ENCODE data around the gene PDK1. TPM values are rescaled to one million over a fixed set of nuclear protein-coding genes. Genes with fewer than 3 reads are reported as not detected.

Gene PDK1
- total RNA-seq, 1 experiment from 2014 or later: 74.7 TPM

GRCh38 chr2:172539767-172540166 lies 16.1 kb upstream of the PDK1 start:
- no peak overlapping the region for H3K4ac ChIP-seq (ENCODE audit: low read depth, low read length)
- no peak overlapping the region for H2BK12ac ChIP-seq (ENCODE audit: insufficient read length, low read depth, low read length)
- peaks cover 13% of the 10 kb centered on the region in 2 experiments for H3K4me1 Mint-ChIP-seq
- H3K4me3 Mint-ChIP-seq: no peak overlapping the region
- H2BK15ac ChIP-seq (ENCODE audit: low read depth, low read length): no peak overlapping the region
- H2AFZ ChIP-seq (ENCODE audit: low read length): no peak overlapping the region
- H3T11ph ChIP-seq (ENCODE audit: low read length): no peak overlapping the region
- peaks cover 4% of the 10 kb centered on the region for H3K27me3 Mint-ChIP-seq (ENCODE audit: low read depth)
- H3K27ac ChIP-seq (ENCODE audit: insufficient read length, low read depth, low read length): no peak overlapping the region
- no peak overlapping the region for H4K91ac ChIP-seq (ENCODE audit: insufficient read length, low read depth, low read length)
- no peak for DNase-seq
- H3K23me2 ChIP-seq (ENCODE audit: insufficient read length, low read depth, low read length, poor library complexity, severe bottlenecking): no peaks in the 10 kb centered on the region
- H3K9me3 ChIP-seq (ENCODE audit: control insufficient read depth, low read depth, low read length): peaks cover 25% of the 10 kb centered on the region
- WGBS (ENCODE audit: extremely low coverage, insufficient read length, low lambda C conversion rate): no CpG with 5 or more reads among the region's 4 CpGs
- TF ChIP-seq CTCF (conservative IDR thresholded peaks at IDR 0.05): no peak
- no peaks in the 10 kb centered on the region for H3K79me1 ChIP-seq (ENCODE audit: insufficient read depth, low read depth, low read length, poor library complexity, severe bottlenecking)
- no peak overlapping the region for H3K14ac ChIP-seq (ENCODE audit: insufficient read depth, low read length)
- H2AK5ac ChIP-seq (ENCODE audit: insufficient read length, low read length): no peak overlapping the region
- peaks cover 85 to 87% of the 10 kb centered on the region in 2 experiments for H3K9me3 Mint-ChIP-seq
- H3K27ac Mint-ChIP-seq: no peak overlapping the region
- H4K8ac ChIP-seq (replicated peaks; ENCODE audit: insufficient read length, low read depth, low read length): no peak overlapping the region
- H2BK5ac ChIP-seq (ENCODE audit: insufficient read length, low read length): no peak overlapping the region
- H3K4me1 ChIP-seq (ENCODE audit: insufficient read depth, low read length): 0 out of 2 replicates have a peak, but pooled peaks cover 4% of the 10 kb centered on the region
- no peaks in the 10 kb centered on the region for H3K27me3 ChIP-seq (ENCODE audit: insufficient read depth, low read length)
- no peaks in the 10 kb centered on the region for H4K20me1 ChIP-seq (ENCODE audit: control insufficient read depth, insufficient read depth, insufficient read length)
- no peak overlapping the region for H3K9ac ChIP-seq (ENCODE audit: extremely low read depth, insufficient read length, low read length)
- peaks cover 71 to 83% (median 78%) of the 10 kb centered on the region in 3 experiments for H3K36me3 Mint-ChIP-seq (ENCODE audit: insufficient read depth in 1 of 3, low read depth in 3 of 3)
- H3K23ac ChIP-seq (ENCODE audit: insufficient read length, low read depth, low read length): no peak overlapping the region
- H3K18ac ChIP-seq (ENCODE audit: insufficient read length, low read depth, low read length): no peak overlapping the region
- no peaks in the 10 kb centered on the region for H3K79me2 ChIP-seq (ENCODE audit: insufficient read depth, low read length)
- no peak overlapping the region for H3K56ac ChIP-seq (ENCODE audit: insufficient read length, low read depth, low read length)
- H2BK120ac ChIP-seq (ENCODE audit: low read depth, low read length, poor library complexity, severe bottlenecking): no peak overlapping the region
- no peak overlapping the region for H2BK20ac ChIP-seq (ENCODE audit: low read depth, low read length, poor library complexity, severe bottlenecking)
- no peak overlapping the region for H4K5ac ChIP-seq (ENCODE audit: insufficient read length, low read depth, low read length)
- no peak overlapping the region for H3K4me2 ChIP-seq (ENCODE audit: insufficient read depth, insufficient read length, low read length)
